GM19240 (cell line): ENCODE data around the gene PDE6B.
"Not testable (repeated sequence)": the region's sequence is repeated elsewhere in the genome, so short reads cannot be mapped to it uniquely, and the experiment has no call there.

Experiments used
- DNase-seq: peaks from one replicate; pipeline ENCODE4 v3.0.0; 2011; ENCODE audit warnings: low spot score; ENCODE audit not compliant: insufficient read length

PDE6B gene

DNA sequence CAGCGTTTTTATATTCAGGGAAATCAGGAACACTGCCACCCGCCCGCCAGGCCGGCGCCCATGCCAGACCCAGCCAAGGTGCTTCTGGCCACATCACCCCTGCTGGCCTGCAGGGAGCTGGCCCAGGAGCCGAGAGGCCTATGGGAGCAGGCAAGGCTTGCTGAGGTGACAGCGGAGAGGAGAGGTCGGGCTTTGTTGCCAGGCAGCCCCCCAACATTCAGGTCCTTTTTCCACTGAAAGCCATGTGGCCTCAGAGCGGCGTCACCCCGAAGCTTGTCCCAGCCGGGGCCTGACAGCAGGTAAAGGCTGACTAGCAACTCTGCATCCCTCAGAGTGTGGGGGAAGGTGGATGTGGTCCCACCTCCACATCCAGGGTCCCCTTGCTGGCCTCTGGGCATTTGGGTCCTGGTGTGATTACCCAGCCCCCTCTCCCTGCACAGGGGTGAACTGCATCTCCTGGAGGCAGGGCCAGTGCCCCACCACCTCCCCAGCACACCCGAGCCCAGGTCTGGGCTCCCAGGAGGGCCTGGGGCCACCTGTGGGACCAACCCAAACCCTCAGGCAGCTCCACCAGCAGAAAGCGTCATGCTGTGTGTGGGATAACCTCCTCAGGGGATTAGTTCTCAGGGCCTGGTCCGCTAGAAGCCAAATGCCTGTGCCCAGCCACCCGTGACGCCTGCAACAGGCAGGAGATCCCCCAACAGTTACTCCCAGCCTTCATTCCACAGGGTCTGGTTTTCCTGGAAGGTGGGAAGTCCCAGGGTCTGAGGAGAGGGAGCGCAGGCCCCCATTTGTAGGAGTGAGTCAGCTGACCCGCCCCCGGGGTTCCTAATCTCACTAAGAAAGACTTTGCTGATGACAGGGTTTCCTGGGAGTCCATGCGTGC is at the start of gene PDE6B:
TSS of gene PDE6B (plus strand) at position 869 of the 886 bp plus-strand sequence. CDS start 54 bp downstream, outside the sequence.
- no peak for DNase-seq

DNA sequence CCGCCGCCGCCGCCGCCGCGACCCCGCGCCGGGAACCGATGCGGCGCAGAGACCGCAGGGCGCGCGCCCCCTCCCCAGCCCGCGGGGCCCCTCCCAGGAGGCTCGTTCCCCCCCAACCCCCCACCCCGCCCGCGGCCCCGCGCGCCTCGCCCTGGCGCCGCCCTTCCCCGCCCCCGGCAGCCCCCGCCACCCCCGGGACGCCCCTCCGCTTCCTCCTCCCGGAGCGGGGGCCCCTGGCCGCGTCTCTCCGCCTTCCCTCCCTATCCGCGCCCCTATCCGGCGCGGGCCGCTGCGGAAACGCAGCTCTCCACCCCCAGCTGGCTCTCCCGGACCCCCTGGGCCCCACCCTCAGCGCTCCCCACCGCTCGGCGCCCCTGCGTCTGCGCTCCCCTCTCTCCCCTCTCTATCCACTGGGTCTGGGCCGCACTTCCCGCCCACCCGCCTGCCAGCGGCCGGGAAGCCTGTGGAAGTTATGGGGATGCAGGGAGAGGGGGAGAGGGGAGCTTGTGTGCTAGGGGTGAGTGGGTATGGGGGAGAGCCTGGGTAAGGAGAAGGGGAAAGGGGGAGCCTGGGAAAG is 49.0 kb upstream of the PDE6B start, which contains the start of gene TMEM271:
TSS of gene TMEM271 (minus strand) at position 51 of the 577 bp plus-strand sequence. CDS start 233 bp downstream, outside the sequence.
- DNase-seq = no peak

DNA sequence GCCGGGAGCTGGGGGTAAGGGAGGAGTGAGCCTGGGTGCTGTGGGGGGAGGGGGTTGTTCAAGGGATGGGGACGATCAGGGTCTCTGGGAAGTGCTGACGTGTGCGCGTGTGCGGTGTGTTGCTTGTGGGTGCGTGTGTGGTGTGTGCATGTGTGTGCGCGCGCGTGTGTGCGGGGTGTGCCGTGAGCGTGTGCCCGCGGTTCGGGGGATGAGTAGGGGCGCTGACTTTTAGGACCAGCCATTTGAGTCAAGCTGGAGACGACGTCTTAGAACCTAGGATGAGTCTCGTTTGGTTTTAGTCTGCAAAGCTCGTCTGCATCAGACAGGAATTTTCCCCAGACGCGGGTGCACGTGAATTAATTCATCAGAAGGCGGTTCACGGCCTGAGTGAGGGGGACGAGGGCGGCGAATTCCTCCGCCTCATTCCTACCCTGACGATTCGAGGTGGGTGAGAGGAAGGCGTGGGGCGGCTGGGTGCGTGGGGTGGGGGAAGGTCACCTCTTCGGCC is 48.3 kb upstream of the PDE6B start:
- no peak for DNase-seq

DNA sequence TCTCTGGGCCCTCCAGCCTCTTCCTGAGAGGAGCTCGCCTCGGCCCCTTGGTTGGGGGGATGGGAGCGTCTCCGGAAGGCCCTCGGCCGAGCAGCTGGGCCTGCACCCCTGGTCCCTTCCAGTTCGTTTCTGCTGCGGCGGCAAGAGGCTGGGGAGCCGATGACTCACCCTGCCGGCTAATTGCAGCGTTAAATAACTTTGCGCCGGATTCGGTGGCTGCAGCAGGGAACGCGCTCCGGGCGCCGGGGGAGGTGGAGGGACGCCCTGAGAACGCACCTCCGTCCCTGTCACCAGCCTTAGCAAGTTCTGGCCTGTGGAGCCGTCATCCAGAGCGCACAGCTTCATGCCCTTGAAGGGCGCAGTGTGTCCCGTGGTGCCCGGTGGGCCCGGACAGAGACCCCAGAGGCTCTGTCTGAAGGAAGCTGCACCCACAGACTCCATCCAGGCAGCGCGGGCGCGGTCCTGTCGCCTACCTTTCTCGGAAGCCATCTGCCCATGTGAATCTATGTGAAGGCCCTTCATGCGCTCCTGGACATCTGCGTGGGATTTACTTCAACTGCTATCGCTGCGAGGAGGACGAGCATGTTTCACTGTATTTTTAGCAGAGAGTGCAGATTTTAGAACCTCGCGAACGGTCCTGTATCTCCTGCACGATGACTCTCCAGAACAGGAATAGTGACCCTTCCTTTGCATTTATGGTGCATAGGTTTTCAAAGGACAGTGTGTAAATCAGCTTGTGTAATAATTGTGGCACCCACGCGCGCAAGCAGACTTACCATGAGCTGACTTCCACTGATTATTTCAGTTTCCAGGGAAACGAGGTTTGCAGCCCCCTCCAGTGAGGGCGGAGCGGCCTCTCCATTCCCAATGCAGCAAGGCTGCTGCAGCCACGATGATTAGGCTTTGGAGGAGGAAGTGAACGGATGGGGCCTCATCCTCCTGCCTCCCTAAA is 47.6 kb upstream of the PDE6B start:
- DNase-seq = no peak

DNA sequence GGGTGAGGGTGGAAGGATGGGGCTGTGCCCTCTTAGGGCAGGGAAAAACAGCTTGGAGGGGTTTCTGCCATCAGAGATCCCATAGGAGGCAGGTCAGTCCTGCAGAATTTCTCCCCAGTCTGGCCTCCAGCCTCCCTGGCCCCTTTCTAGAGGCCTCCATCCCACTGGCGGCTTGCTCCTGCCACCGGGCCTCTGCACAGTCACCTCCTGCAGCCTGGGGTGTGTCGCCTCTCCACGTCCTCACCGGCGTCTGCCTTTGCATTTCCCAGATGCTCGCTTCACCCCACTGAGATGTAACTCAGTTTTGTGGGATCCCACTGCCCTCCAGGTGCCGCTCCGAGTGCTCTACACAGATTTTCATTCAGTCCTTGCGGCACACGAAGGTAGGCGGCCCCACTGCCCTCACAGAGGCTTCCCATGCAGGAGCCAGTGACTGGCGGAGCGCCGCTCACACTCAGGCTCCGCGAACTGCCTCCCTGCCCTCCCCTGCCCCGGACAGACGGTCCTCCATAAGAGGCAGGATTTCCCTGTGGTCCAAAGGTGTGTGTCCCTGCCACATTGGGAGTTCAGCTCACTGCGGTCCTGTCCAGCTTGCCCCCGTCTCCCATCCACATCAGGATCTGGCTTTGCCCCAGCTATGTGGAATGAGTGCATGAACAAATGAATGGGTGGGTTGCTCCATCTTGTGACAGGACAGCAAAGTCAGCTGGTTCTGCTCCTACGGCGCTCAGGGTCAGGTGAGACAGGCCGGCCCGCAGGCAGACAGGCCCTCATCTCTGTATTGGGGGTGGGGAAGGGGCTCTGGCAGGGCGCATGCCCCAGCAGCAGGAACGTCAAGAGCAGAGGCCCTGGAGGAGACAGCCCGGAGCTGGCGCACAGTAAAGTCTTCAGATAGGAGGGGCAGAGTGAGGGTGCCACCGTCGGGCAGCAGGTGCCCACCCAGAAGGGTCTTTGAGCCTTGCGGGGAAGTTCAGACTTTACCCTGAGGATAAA is 46.6 kb upstream of the PDE6B start:
- no peak for DNase-seq

DNA sequence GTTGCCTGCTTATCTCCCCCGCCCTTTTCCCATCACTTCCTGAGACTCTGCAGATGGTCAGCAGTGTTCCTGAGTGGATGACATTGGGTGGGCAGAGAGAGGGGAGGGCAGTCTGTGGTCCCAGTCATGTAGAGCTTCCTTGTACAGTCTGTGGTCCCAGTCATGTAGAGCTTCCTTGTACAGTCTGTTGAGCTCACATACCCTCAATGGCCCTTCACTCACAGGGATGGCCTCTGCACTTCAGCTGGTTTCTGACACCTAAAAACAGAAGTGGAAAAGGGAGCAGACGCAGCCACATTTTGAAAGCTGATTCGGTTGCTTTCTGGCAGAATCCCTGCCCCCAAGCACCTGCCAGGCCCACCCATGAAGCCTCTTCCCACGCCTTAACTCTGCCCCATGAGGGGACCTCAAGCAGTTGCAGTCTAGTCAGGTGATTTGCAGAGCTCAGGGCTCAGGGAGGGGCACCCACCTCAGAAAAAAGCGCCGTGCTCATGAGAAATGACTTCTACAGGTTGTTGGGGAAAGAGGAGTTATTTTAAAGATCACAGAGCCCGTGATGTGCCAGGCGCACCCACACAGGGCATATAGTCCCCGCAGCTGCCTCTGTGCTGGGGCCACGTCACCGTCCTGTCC is 45.7 kb upstream of the PDE6B start:
- no peak for DNase-seq

DNA sequence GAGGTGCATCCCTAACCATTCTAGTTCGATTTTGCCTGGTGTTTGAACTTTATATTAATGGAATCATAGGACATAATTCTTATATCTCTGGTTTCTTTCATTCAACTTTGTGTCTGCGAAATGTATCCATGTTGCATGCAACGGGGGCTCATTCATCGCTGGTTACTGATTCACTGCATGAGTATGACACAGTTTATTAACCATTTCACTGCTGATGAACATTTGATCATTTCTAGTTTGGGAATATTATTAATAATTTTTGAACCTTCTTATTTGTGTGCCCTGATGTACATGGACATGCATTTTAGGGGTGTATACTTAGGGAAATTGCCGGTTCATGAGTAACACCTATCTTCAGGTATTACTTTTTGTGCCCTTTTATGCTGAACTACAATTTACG is 44.2 kb upstream of the PDE6B start:
- DNase-seq = no peak

DNA sequence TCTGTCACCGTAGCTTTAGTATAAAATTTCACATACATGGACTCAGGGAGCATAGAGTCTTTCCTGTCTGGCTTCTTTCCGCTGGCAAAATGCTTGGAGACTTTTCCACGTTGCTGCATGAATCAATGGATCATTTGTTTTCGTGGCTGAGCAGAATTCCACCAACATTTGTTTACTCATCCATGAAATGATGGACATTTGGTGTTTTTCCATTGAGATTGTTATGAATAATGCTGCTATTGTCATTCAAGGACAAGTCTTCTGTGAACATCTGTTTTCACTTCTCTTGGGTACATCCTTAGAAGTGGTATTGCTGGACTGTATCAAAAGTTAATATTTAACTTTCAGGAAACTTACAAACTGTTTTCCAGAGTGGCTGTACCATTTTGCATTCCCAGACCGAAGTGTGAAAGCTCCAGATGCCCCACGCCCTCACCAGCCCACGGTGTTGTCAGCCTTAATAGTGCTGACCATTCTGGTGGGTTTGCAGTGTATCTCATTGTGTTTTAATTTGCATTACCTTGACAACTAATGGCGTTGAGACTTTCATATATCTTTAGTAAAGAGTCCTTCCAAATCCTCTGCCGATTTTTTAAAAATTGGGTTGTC is 43.5 kb upstream of the PDE6B start:
- DNase-seq = no peak

DNA sequence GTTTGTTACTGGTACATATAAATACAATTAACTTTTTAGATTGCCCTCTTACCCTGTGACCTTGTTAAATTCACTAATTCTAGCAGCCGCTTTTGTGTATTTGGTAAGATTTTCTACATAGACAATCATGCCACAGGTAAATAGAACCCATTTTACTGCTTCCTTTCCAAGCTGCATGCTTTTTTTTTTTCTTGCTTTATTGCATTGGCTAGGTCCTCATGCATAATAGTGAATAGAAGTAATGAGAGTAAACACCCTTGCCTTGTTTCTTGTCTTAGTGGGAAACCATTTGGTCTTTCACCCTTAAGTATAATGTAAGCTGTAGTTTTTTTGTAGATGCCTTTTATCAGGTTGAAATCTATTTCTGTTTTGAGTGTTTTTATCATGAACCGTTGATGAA is 41.6 kb upstream of the PDE6B start:
- no peak for DNase-seq

DNA sequence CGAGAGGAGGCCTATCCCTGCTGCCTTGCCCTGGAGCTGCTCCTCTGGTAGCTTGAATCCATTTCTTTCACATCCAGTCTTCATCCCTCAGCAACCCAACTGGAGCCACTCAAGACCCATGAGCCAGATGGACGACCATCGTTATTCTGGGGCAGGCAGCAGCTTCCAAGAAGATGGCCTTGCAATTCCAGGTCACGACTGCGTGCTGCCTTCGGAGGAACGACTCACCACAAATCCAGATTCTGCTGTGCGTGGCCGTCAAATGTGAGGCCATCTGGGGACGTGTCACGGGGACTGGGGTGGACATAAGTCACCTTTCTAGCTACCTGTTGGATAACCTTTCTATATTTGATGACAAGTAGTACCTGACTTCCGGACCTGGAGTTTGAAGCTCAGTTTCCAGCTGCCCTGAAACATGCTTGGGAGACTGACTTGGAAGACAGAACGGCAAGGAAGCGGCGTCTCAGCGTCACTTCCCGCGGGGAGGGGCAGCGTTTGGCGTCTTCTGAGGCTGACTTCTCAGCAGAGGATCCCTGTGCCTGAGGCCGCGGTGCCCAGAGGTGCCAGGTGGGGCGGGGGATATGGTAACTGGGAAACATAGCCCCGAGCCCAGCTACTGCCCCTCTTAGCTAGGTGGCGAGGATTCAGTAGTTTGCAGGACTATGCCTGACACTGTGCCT is 37.6 kb upstream of the PDE6B start:
- no peak for DNase-seq

DNA sequence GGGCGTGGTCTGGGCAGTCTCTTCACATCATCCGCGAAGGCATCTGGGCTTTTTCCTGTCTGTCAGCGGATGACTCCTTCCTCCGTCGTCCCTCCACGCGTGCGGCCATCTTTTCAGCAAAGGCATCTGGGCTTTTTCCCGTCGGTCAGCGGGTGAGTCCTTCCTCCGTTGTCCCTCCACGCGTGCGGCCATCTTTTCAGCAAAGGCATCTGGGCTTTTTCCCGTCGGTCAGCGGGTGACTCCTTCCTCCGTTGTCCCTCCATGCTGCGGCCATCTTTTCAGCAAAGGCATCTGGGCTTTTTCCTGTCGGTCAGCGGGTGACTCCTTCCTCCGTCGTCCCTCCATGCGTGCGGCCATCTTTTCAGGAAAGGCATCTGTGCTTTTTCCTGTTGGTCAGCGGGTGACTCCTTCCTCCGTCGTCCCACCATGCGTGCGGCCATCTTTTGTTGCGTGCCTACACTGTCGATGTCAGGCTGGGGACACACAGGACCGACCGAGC is 37.0 kb upstream of the PDE6B start:
- DNase-seq = no peak

DNA sequence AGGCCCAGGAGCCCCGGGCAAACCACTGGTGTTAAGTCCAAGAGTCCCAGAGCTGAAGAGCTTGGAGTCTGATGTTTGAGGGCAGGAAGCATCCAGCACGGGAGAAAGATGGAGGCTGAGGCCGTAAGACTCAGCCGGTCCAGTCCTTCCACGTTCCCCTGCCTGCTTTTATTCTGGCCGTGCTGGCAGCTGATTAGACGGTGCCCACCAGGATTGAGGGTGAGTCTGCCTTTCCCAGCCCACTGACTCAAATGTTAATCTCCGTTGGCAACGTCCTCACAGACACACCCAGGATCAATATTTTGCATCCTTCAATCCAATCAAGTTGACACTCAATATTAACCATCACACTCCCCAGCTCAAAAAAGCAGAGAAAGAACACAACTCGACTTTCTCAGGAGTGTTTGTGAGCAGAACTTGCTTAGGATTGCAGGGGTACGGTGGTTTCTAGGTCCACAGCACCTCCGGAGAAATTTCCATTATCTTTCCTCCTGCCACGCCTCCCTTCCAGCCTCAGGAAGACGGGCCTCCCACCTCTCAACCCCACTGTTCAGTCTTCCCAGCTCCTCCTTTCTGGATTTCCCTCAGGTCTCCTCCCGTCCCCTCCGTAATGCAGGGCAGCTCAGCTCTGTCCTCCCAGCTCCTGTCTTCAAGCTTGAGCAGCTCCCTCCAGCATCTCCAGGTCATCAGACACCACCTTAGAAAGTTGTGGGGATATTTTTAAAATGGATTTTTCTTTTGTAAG is 36.0 kb upstream of the PDE6B start:
- no peak for DNase-seq

DNA sequence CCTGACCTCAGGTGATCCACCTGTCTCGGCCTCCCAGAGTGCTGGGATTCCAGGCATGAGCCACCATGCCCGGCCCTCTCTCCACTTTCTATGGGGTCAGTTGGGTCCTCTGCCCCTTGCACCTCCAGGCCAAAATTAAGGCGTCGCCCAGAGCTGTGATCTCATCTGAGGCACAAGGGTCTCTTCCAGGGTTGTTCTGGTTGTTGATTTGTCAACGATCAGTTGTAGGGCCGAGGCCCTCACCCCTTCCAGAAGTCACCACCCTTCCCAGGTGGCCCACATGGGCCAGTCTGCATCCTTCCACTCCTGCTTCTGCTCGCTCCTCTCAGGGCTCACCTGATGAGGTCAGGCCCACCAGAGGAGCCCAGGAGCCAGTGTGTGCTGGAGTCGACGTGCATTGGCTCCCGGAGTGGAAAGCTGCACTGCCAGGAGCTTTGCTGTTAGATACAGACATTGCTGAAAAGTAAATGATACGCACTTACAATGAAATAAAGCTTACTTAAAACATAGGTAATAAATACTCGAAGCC is 35.0 kb upstream of the PDE6B start:
- DNase-seq = no peak

DNA sequence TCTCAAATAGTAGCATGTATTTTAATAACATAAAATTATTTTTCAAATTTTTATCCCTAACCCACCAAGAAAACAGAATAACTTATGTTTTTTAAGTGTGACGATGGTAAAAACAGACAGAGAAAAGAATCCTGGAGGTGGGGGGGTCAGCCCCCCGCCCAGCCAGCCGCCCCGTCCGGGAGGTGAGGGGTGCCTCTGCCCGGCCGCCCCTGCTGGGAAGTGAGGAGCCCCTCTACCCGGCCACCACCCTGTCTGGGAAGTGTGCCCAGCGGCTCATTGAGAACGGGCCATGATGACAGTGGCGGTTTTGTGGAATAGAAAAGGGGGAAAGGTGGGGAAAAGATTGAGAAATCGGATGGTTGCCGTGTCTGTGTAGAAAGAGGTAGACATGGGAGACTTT is 33.2 kb upstream of the PDE6B start:
- DNase-seq = not testable (repeated sequence)

DNA sequence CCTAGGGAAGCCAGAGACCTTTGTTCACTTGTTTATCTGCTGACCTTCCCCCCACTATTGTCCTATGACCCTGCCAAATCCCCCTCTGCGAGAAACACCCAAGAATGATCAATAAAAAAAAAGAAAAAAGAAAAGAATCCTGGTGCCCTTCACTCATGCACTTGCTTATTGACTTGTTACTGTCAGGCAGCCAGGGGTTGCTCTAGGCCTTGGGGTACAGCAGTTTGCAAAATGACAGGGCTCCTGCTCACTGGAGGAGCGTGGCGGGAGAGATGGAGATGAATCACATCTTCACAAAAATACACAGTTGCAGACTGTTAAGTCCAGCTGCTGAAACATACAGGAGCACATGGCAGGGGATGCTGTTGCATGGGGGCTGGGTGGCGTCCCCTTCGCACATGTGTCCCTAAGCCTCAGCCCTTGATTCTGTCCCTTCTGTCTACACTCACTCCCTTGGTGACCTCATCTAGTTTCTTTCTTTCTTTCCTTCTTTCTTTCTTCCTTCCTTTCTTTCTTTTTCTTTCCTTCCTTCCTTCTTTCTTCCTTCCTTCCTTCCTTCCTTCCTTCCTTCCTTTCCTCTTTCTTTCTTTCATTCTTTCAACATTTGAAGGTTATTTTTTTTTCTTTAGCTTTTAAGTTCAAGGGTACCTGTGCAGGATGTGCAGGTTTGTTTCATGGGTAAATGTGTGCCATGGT is 32.4 kb upstream of the PDE6B start:
- no peak for DNase-seq

DNA sequence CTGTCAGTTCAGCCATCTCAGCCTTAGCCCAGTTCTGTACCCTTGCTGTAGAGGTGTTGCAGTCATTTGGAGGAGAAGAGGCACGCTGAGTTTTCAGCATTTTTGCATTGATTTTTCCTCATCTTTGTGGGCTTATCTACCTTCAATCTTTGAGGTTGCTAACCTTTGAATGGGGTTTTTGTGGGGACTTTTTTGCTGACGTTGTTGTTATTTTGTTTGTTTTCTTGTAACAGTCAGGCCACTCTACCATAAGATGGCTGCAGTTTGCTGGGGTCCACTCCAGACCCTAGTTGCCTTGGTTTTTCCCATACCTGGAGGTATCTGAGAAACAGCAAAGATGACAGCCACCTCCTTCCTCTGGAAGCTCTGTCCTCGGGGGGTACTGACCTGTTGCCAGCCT is 26.4 kb upstream of the PDE6B start:
- DNase-seq = no peak

DNA sequence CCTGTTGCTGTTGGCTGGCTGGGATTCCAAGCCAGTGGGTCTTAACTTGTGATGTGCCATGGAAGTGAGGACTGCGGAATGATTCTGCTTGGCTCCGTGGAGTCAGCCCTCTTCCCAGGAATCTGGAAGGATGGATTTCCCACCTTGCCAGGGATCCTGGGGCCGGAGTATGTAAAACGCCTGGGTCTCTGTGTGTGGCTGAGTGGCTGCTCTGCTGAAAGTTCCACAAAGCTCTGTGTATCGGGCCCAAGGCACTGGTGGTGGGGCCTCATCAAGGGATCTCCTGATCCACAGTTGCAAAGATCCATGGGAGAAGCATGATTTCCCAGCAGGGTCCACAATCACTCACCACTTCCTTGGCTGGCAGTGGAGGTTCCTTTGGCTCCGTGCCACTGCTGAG is 25.2 kb upstream of the PDE6B start:
- DNase-seq = no peak
